K562 (cell line): ENCODE results near the gene EOGT. TPM values are rescaled to one million over a fixed set of nuclear protein-coding genes. Genes with fewer than 3 reads are reported as not detected.

Source experiments
- ATF2 ChIP-seq: sonication (generic); formaldehyde crosslinking; IDR thresholded peaks from 2 replicates; pipeline ENCODE4 v1.8.1; 2022; ENCODE audit warnings: missing genetic modification reagents
- BHLHE40 ChIP-seq: IDR thresholded peaks from 2 replicates; pipeline ENCODE4 v1.6.1; 2011; ENCODE audit warnings: low read length, improper control_type of control experiment
- CTCF ChIP-seq, 3 experiments: IDR thresholded peaks in 2 of 3; conservative IDR thresholded peaks in 1 of 3; 2 replicates each; pipeline ENCODE4 v1.5.1; 2011 to 2012; ENCODE audit warnings: low read length in 3 of 3, mild to moderate bottlenecking in 3 of 3, control low read depth in 2 of 3, improper control_type of control experiment in 1 of 3, inconsistent platforms in 1 of 3, low read depth in 1 of 3, mixed read lengths in 1 of 3, moderate library complexity in 1 of 3; ENCODE audit not compliant: insufficient read depth in 2 of 3
- CXXC5 ChIP-seq: fragments of 250-450 bp; sonication (Bioruptor Pico); IDR thresholded peaks from 2 replicates; pipeline ENCODE4 v1.8.0; 2022; ENCODE audit warnings: inconsistent platforms, mild to moderate bottlenecking, moderate library complexity
- ETV5 ChIP-seq: sonication (generic); formaldehyde crosslinking; IDR thresholded peaks from 2 replicates; pipeline ENCODE4 v1.4.0; 2020; ENCODE audit warnings: low read depth, mild to moderate bottlenecking, missing genetic modification reagents
- PCBP1 ChIP-seq: fragments of 200-400 bp; formaldehyde crosslinking; IDR thresholded peaks from 2 replicates; pipeline ENCODE4 v1.6.1; 2018; ENCODE audit warnings: mild to moderate bottlenecking, low read depth, low read length; ENCODE audit not compliant: poor library complexity, severe bottlenecking
- REST ChIP-seq, 2 experiments: fragments of 450-650 bp; formaldehyde crosslinking in 1 of 2; IDR thresholded peaks; 2 replicates each; pipeline versions ENCODE4 v1.4.0 to v1.6.1; 2014 to 2020; ENCODE audit warnings: mild to moderate bottlenecking in 2 of 2, borderline replicate concordance in 1 of 2, low read depth in 1 of 2
- TFAP4 ChIP-seq: sonication (generic); formaldehyde crosslinking; IDR thresholded peaks from 2 replicates; pipeline ENCODE4 v1.8.0; 2022; ENCODE audit warnings: missing genetic modification reagents, mild to moderate bottlenecking, moderate library complexity, borderline replicate concordance
- ZBTB9 ChIP-seq: fragments of 450-650 bp; formaldehyde crosslinking; IDR thresholded peaks from 2 replicates; pipeline ENCODE4 v1.4.0; 2020; ENCODE audit warnings: mild to moderate bottlenecking, moderate library complexity
- ZNF24 ChIP-seq: fragments of 450-650 bp; IDR thresholded peaks from 2 replicates; pipeline ENCODE4 v1.6.1; 2016
- ZNF324 ChIP-seq: fragments of 250-450 bp; sonication (Bioruptor Pico); IDR thresholded peaks from 2 replicates; pipeline ENCODE4 v1.4.0; 2020; ENCODE audit warnings: mild to moderate bottlenecking
- polyA plus RNA-seq, 8 experiments: library from polyadenylated mRNA; depleted of rRNA in 4 of 8; stranded (reverse) in 5 of 8; unstranded in 3 of 8; fragments of >200 nt; fragmentation: Nextera tagmentation in 2 of 8; fragmentation: Illumina TruSeq in 1 of 8; extraction: Ambion mirVana in 2 of 8; extraction: Trizol in 1 of 8; gene quantifications; 2 replicates each; pipeline versions ENCODE4 v1.2.1 to v1.2.3, GENCODE V29; 2011 to 2014; ENCODE audit warnings: inconsistent platforms in 1 of 8, missing spikeins in 1 of 8
- total RNA-seq, 7 experiments: library from RNA; depleted of rRNA in 6 of 7; stranded (reverse); fragments of >200 nt in 6 of 7; fragmentation: Illumina TruSeq in 2 of 7; extraction: Trizol in 2 of 7; gene quantifications; 2 replicates each; pipeline versions ENCODE4 v1.2.1 to v1.2.3, GENCODE V29; 2011 to 2021; ENCODE audit warnings: low replicate concordance in 1 of 7

The EOGT gene
- total and polyA plus RNA-seq, 9 of the 15 experiments (the other 6 are each of a cell fraction or from before 2014, with no cell fraction given), result 3.6 to 17.9 (median 7.4) TPM

DNA sequence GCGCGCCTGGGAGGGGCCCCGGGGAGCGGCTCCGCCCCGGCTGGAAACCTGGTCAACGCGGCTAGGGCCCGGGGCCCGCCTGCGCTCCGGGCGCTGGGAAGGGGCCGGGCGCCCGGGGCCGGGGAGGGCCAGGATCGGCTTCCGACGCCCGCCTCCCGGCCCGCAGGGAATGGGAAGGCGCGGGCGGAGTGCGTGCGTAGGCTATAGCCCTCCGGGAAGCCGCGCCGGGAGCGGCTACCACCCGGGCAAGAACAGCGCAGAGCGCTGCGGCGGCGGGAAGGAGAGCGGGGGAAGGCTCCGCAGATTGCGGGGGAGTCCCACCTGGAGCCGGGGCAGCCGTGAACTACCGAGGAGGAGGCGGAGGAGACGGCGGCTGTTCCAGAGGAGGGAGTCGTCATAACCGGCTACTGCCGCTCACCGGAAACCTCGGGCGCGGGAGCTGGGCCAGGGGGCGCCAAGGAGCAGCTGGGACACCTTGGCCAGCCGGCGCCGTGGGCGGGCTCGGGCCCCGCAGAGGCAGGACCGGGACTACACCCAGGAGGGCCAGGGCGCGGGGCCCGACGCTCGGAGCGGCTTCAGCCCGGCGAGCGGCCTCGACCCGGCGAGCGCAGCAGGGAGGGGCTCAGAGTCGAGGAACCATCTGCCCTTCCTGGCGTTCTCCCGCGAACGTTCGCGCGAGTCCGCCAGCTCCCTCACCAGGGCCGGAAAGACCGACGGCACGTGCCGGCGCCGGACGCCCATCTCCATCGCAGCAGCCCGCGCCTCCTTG is at the start of gene EOGT (continued):
- TF ChIP-seq REST (IDR thresholded peaks at IDR 0.05; ENCODE audit: borderline replicate concordance) (peak; percentile 60), REST (CRISPR knock-in tag; IDR thresholded peaks at IDR 0.05; ENCODE audit: low read depth) (no peak; the same call in 1 of the 2 replicates), PCBP1 (peak; percentile 27), CTCF (IDR thresholded peaks at IDR 0.05 in 2 of 3, conservative IDR thresholded peaks at IDR 0.05 in 1 of 3; ENCODE audit: insufficient read depth in 2 of 3, low read depth in 1 of 3, low read length in 3 of 3) (peak; percentile 62 to 86 (median 70)), ATF2 (no peak), ETV5 (CRISPR knock-in tag) (peak; percentile 84), ZBTB9 (peak; percentile 29; the same call in 1 of the 2 replicates), TFAP4 (CRISPR knock-in tag) (peak; percentile 92), ZNF24 (0 out of 2 replicates have a peak, but pooled peaks have one; percentile 14), ZNF324 (CRISPR knock-in tag) (no peak), CXXC5 (CRISPR knock-in tag) (peak; percentile 92), BHLHE40 (peak; percentile 97)
